DND-41 (cell line): Measurements from ENCODE around the gene PDE4B.

Experiments used
- CTCF ChIP-seq: IDR thresholded peaks from 2 replicates; pipeline ENCODE4 v1.5.1; 2012; ENCODE audit warnings: borderline replicate concordance, low read length, moderate library complexity, mild to moderate bottlenecking; ENCODE audit not compliant: poor library complexity, severe bottlenecking; ENCODE audit errors: extremely low read depth
- EZH2 ChIP-seq: IDR thresholded peaks from 3 replicates; pipeline ENCODE4 v1.6.1; 2012; ENCODE audit warnings: borderline replicate concordance, low read depth, mild to moderate bottlenecking, moderate library complexity, low read length, inconsistent platforms; ENCODE audit not compliant: severe bottlenecking

GRCh38 chr1:66275601-66276023, 482.9 kb downstream of the PDE4B start:
- no peak for TF ChIP-seq CTCF
- TF ChIP-seq EZH2: no peak
